ENCODE results near the gene ATF6.
A peak's percentile ranks its signal among the peaks of the same experiment; 100 is the strongest.

ATF6 gene

DNA sequence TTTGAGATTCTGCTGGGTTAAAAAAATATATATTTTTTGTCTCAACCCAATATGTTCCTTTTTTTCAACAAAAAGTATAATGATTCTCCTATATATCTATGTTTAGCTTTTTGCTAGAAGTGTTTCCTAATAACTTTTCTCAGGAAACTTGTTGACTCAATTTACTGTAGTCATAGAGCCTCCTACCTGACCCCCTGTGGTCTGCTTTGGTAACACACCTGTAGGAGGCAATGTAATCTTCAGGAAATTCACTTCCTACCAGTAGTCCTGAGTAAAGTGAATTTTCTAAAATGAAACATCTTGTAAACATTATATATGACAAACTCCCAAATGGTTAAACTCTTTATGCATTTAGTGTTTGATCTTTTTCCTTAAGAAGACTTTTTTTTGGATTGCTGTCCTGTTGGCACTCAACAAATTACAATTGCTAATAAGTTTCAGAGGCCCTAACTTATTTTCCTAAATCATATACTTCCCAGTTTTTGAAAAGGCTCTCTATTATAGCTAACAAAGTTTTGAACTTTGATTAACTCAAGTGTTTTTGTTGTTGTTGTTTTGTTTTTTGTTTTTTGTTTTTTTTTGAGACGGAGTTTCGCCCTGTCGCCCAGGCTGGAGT is 139.3 kb downstream of the ATF6 start:
- TF ChIP-seq, protein P1, sequence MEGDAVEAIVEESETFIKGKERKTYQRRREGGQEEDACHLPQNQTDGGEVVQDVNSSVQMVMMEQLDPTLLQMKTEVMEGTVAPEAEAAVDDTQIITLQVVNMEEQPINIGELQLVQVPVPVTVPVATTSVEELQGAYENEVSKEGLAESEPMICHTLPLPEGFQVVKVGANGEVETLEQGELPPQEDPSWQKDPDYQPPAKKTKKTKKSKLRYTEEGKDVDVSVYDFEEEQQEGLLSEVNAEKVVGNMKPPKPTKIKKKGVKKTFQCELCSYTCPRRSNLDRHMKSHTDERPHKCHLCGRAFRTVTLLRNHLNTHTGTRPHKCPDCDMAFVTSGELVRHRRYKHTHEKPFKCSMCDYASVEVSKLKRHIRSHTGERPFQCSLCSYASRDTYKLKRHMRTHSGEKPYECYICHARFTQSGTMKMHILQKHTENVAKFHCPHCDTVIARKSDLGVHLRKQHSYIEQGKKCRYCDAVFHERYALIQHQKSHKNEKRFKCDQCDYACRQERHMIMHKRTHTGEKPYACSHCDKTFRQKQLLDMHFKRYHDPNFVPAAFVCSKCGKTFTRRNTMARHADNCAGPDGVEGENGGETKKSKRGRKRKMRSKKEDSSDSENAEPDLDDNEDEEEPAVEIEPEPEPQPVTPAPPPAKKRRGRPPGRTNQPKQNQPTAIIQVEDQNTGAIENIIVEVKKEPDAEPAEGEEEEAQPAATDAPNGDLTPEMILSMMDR (IDR thresholded peaks at IDR 0.05; ENCODE audit: low read length, missing control alignments): peak; percentile 49
- peak; percentile 49 for DNase-seq (ENCODE audit: low read depth)
- no peak overlapping the region for H3K4me3 ChIP-seq (replicated peaks; ENCODE audit: low read depth, low read length)

DNA sequence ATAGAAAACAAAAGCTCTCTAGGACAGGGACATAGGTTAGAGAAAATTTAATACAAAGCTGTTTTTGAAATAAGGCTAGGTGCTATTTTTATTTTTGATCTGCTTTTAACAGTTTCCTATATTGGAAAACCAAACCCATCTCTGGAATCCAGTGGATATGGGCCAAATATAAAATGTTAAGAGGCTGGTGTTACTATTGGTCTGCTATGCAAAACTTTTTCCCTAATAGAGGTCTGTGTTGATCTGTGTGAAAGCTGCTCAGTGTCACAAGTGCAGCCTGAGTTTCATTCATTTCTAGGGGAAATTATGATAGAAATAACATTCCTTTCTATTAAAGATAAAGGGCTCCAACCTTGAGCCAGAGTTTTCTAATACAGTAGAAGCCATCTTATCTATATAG is 141.1 kb downstream of the ATF6 start:
- DNase-seq (ENCODE audit: low read depth): no peak
- no peak overlapping the region for H3K4me3 ChIP-seq (replicated peaks; ENCODE audit: low read depth, low read length)
- TF ChIP-seq, protein P1 (IDR thresholded peaks at IDR 0.05; ENCODE audit: low read length, missing control alignments): no peak

DNA sequence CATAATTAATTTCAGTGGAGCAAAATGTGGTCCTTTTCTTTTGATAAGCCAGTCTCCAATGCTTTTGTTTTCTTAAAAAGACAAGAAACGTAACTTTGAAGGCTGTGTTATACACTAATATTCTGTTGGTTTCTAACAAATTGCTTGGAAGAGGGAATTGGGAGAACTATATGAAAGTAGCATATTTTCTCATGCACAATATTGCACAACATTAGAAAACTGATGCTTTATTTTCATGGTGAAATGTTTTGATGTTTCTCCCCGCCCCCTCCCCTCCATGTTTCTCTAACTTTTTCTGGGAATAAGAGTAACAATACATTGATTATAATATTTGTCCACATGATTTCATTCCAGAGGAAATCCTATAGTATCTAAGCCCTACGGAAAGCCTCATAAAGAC is 142.1 kb downstream of the ATF6 start:
- TF ChIP-seq, protein P1 (IDR thresholded peaks at IDR 0.05; ENCODE audit: low read length, missing control alignments): no peak
- H3K4me3 ChIP-seq (replicated peaks; ENCODE audit: low read depth, low read length): no peak overlapping the region
- no peak for DNase-seq (ENCODE audit: low read depth)

DNA sequence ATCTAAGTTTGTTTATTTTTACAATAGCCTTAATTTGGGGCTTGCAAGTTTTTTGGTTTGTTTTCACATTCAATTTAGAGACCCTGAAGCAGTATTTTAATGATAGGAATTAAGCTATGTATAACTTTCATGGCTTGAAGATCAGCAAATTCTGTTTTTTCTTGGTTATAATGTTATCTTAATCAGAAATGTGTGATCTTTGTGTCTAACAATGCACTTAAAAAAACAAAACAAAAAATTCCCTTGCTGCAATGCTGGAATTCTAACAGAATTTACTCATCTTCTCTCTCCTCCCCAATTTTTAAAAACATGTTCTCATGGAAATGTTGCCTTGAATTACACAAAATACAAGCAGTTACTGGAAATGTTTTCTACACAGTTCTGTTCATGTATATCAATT is 144.5 kb downstream of the ATF6 start:
- TF ChIP-seq, protein P1 (IDR thresholded peaks at IDR 0.05; ENCODE audit: low read length, missing control alignments): no peak
- peak; percentile 44 for DNase-seq (ENCODE audit: low read depth)
- H3K4me3 ChIP-seq (replicated peaks; ENCODE audit: low read depth, low read length): no peak overlapping the region

DNA sequence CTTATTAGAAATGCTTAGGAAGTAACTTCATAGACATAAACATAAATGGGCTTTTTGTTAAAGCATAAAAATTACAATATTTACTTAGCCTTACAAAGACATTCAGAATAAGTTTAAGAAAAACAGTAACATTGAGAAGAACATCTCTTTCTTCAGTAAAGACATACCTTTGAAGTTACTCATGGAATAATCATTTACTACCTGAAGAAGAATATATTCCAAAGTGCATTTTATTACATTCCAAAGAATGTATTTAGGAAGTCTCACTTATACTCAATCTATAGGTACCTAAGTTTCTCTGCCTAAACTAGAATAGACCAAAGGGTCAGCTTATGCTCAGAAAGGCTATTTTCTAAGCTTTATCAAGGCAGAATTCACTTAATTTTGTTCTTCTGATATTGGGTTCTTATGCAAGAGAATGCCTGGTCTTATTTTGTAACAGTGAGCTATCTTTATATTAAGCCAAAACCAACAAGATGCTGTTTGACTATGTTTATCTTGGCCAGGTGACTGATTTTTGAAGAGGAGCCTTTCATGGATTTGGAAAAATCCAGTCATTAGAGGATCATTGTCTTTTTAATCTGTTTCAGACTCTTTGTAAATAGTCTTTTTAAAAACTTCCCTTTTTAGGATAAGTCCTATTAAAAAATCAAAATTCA is 147.5 kb downstream of the ATF6 start:
- TF ChIP-seq, protein P1 (IDR thresholded peaks at IDR 0.05; ENCODE audit: low read length, missing control alignments): no peak

DNA sequence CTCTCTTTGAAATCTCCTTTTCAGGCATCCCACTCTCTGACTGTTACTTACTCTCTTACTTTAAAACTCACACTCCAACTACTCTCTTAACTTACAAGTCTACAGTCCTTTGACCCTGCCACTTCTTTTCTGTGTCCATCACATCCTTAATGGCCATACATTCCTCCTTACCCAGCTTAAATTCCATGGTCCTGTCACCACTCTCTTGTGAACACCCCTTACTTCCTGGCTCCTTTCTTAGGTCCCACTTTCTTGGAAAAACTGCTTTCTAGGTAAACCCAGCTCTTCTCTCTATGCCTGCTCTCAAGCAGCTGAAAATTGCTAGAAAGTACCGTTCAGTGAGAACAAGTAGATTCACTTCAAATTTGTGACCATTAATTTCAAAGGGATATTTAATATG is 148.5 kb downstream of the ATF6 start:
- TF ChIP-seq, protein P1 (IDR thresholded peaks at IDR 0.05; ENCODE audit: low read length, missing control alignments): no peak
- no peak for DNase-seq (ENCODE audit: low read depth)
- H3K4me3 ChIP-seq (replicated peaks; ENCODE audit: low read depth, low read length): no peak overlapping the region

More for the DNA sequence above, 147.5 kb downstream of the ATF6 start:
- DNase-seq (ENCODE audit: low read depth): peak; percentile 49
- no peak overlapping the region for H3K4me3 ChIP-seq (replicated peaks; ENCODE audit: low read depth, low read length)

Data from fibroblast of pulmonary artery (primary cell).